ENCODE results near the gene BCAS1.
A peak's percentile ranks its signal among the peaks of the same experiment; 100 is the strongest.

Gene BCAS1

DNA sequence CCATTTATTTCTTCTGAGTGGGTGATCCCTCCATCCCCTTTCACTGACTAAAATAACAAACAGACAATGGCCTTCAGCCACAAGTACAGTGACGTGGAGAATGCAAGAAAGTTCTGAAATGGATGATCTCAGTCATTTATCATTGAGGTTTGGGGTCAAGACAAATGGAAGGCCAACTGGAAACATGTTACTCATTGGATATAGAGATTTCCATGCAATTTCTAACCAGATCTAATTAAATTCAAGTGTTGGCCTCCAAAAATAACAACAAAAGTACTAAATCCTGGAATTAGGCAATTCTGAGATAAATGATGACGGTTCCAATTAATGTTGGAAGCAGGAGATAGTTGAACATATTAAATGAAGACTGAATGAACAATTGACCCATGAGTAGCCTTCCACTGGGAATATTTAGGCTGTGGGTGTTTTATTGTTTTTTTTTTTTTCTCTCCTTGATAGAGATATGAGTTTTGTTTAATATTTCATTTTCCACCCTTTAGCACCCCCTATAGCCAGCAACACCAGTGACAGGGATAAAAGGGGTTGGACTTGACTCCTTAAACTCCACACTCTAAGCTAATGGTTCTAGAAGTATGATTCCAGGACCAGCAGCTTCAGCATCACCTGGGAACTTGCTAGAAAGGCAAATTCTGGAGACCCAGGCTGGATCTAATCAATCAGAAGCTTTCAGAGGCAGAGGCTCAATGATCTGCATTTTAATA, 112.8 kb downstream of the BCAS1 start:
- DNase-seq, result no peak

DNA sequence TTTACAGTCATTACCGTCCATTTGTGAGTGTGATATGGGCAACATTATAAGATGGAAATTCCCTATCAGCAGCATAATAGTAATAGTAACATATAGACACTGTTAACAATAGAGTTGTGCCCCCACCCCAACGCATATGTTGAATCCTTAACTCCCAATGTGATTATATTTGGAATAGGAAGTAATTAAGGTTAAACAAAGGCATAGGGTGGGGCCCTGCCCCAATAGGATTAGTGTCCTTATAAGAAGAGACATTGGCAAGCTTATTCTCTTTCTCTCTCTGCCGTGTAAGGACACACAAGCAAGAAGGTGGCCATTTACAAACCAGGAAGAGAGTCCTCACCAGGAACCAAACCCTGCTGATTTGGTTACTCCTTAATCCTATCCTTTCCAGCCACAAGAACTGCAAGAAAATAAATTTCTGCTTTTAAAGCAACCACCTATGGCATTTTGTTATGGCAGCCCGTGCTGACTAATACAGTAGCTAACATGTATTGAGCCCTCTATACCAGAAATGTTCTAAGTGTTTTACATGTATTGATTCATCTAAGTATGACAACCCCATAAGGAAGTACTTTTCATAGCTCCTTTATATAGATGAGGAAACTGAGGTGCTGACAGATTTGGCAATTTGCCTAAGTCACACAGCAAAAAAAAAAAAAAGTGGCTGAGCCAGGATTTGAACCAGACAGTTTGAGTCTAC, 114.2 kb downstream of the BCAS1 start:
- DNase-seq, result peak; percentile 39

DNA sequence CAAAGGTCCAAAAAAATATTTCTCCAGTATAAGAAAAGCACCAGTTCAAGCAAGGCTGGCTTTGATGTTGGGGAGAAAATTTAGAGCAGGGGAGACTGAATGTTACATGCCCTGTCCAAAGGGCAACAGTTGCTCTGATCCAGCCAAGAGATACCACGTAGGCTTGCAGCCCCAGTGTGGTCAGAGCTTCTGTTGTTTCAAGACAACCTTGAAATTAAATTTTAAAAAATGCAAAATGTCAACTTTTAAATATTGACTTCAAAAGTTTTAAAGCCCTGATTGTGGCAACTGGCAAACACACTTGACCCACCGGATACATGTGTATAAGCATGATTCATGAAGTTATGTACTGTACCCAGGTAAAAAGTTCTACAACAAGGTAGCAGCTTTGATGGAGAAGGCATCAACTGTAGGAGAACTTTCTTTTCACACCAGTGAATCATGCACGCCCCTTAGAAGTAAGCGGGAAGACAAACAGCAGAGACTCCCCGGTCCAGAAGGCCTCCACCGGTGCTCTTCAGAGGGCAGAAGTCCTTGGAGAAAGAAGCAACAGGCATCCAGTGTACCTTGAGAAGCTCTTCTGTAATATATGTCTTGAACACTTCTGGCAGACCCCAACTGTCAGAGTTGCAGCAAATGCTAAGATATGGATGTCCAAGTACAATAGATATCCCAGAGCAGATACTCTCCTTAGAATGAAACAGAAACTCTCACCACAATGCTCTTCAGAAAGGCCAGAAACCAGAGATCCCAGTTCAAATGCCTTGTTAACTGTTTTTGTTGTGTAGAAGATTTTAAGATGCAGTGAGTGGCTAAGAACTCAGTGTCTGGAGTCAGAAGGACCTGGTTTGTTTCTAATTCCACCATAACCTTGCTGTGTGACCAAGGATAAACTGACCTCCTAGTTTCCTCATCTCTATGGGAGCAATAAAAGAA, 115.4 kb downstream of the BCAS1 start:
- DNase-seq, result no peak

DNA sequence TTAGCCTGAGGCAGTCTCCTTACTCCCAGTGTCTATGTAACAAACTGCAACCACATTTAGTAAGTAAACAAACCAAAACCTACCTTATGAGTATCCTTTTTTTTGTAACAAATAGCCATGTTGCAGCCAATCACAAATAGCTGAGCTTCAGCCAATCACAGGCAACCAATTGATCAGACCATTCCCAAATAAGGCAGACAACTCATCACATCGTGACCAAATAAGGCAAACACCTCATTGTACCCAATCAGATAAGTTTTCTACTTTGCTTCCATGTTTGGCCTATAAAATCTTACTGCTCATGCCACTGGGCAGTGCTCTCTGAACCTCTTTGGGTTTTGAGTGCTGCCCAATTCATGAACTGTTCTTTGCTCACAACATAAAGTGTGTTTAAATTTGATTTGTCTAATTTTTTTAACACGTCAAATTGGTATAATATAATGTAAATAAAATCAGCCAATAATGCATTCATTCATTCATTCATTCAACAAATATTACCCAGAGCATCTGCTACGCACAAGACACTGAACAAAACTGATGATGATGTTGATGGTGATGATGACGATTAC, 117.8 kb downstream of the BCAS1 start:
- no peak for DNase-seq

DNA sequence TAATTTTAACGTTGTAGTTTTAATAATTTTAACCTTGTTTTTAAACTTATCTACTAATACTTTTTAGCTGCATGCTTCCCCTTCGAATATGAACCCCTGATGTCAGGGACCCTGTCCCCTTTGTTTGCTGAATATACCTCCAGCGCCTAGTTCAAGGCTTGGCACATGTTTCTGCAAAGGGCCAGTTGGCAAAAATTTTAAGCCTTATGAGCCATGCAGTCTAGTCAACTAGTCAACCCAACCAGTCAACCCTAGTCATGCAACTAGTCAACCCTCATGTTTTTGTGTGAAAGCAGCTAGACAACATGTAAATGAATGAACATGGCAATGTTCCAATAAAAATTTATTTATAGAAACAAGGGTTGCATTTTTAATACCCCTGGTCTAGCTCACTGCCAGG, 119.8 kb downstream of the BCAS1 start:
- DNase-seq, result no peak

DNA sequence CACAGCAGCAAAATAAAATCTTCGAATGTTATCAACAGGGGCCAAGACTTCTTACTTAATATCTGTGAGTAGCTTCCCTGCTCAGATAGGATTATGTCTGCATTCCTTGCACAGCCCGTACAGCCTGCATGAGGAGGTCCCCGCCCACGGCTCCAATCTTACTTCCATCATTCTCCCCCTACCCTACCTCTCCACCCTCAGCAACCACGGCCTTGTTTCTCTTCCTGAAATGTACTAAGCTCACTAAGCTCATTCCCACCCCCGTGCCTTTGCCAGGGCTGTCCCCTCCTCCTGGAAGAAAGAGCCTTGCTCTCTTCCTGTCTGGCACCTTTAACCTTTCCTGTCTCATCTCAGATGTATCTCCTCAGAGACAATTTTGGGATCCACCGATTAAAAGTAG, 120.4 kb downstream of the BCAS1 start:
- peak; percentile 63 for DNase-seq

DNA sequence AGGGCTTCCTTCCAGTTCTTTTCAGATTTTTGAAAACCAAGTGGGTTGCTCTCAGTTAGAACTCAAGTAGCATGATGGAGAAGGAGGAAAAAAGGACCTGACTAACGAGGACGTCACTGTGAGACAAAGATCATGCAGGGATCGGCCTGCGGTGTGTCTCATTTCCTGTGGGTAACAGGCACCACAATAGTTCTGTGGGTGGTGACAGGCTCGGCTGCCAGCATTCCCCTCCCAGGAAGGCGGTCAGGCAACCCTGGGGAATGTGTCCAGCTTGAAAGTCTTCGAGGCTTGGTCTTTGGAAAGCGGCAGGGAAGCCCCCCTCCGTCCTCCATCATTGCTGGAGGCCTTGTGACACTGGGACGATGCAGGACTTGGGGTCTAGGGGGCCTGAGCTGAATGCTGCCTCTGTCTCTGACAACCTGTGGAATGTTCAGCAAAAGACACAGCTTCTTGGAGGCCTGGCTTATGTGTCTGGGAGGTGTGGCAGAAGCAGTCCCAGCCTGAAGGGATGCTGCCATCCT, 121.0 kb downstream of the BCAS1 start:
- peak; percentile 89 for DNase-seq

DNA sequence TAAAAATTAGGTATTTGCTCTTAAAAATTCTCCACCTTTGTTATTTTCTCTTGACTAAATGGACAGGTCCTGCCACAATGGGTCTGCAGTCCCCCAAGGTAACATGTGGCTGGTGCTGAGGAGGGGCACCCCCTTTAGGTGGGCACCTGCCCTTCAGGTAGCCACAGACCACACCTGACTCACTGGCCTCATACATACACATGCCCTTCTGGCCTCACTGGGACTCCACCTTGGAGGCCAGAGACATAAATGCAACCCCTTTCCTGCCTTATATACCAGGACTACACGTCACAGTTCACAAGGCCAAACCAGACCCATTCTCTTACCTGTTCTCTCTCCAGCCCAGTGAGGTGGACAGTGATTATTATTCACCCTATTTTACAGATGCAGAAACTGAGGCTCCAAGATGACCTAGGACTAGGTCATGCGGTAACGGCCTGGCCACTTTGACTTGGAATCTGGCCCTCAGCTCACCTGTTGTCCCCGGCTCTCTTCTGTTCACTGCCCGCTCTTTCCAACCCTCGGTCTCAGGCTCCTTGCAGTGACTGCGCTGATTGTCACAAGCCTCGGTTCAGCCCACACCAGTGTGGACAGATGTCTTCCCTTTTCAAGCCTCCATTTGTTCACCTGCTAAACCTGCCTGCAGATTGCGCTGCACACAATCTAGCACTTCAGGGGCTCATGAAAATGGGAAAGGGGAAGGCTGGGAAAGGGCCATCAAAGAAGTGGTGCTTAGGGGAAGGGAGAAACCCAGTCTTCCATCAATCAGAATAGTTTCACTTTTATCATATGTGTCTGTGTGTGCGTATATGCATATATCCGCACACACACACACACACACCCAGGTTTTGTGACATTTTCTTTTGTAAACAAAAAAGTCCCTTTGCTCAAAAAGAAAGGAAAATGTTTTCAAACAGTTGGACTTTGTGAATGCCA, 121.7 kb downstream of the BCAS1 start:
- no peak for DNase-seq

DNA sequence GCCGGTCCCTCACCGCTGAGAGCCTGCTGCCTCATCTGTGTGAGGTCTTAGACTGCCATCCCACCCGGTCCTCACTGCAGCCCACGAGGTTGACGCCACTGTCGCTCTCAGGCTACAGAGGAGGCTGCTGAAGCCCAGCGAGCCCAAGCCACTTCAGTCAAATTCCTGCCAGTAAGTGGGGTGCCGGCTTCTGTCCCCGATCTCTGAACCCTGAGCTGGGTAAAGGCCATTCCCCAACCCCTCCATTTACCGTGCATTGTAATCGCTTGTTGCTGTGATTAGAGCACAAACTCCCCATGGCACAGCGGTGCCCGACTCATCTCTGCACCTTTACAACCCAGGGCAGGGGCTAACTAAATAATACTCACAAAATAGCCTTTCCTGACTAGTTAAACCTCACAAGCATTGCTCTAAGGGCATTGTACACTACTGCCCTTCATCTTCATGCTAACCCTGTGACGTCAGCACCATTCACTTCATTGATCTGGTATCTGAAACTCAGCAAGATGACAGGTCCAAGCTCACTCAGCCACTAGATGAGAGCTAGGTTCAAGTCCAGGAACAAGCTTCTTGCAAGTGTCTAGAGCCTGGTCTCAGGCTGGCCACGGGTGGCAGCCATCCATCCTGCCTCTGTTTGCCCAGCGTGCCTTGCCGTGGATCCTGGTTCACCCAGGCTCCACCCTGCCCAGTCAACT, 122.7 kb downstream of the BCAS1 start:
- DNase-seq, result no peak

DNA sequence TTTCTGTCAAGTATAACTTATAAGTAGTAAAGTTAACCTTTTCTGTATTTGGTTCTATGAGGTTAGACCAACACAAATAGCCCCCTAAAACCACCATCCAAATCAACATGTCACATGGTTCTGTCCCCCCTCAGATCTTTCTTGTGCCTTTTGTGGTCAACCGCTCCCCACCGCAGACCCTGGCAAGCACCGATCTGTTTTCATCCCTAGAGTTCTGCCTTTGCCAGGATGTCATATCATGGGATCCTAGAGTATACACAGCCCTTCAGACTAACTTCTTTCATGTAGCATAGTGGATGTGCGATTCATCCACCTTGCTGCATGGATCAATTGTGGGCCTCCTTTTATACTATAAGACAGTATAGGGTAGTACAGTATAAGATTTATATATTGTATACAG, 124.3 kb downstream of the BCAS1 start:
- DNase-seq, result no peak

DNA sequence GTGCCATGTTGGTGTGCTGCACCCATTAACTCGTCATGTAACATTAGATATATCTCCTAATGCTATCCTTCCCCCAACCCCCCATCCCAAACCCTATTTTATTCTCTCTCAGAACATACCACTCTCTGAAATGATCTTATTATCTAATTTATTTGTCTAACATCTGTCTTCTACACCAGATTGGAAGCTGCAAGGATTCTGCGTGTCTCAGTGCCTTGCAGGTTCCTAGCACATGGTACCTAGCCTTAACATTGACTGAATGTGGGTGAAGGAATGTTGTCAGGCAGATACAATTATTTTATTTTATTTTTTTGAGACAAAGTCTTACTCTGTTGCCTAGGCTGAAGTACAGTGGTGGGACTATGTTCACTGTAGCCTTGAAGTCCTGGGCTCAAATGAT, 124.9 kb downstream of the BCAS1 start:
- no peak for DNase-seq

DNA sequence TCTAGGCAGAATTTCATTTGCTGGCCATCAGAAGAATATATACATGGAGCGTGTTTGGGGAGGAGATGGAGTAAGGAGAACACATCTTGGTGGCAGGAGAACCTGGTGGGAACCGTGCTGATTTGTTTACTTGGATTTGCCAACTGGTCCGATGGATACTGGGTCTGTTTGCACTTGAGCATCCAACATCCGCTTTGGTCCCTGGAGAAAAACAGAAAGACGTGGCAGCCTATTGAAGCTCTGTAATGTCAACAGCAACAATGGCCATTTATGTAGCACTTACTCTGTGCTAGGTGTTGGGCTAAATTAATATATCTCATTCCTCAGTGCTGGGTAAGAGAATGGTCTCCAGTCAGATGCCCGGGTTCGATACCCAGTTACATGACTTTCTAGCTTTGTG, 125.6 kb downstream of the BCAS1 start:
- no peak for DNase-seq

DNA sequence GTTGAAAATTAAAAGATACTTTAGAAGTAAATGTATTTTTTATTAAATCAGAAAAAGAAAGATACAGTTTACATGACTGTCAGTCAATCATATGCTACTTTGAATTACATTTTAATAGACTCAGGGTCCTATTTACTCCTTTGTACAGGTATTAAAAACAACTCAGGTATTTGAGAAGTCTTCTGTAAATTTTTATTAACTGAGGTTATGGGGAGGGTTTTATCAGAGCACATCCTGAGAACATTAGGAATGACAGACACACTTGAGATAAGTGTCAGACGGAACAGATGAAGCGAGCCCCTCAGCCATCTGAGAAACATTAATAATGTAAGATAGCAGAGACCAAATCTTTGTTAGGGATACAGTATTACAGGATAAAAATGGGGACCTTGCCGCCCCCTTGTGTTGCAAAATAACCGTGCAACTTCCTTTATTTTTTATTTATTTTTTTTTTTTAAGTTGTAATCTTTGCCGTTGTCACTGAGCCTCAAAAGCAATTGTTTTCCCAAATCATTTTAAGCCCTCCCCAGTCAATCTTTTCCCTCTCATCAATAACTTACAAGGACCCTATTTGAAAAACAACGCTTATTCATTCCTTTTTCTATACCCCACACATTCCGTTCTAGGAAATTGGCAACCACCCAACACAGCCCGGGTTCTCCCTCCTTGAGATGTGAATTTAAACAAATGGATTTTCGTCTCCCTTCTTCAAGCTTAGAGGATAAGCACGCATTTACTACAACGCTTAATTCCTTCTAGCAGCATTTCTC, 126.7 kb downstream of the BCAS1 start:
- DNase-seq, result no peak

DNA sequence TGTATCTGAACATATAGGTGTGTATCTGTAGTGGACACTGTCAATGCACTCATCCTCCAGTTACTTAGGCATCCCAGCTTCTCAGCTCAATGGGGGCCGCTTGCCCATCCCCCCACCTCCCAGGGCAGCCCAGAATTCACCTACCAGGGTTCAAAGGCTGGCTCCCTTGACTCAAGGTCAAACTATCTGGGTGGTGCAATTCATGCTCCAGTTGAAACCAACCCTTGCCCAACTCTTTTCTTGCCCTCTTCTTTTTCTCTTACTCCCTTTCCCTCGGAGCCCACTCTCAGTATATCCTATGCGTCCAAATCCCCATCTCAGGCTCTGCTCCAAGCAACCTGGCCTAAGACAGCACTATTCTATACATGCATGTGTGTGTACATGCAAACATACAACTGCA, 127.4 kb downstream of the BCAS1 start:
- DNase-seq, result no peak

DNA sequence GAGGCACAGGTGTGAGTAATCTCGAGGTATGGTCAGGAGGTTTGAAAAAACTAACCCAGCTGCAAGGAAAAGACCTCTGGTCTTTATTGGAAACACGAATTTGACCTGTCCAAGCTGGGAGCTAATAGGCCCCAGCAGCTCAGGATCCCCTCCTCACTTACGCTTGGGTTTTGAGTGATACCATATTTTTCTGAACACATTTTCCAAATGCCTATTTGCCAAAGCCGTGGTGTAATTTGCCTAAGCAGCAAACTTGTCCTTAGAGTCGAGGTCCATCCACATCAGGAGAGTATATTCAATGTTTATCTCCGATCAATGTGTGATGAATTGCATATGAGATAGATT, 128.0 kb downstream of the BCAS1 start:
- no peak for DNase-seq

DNA sequence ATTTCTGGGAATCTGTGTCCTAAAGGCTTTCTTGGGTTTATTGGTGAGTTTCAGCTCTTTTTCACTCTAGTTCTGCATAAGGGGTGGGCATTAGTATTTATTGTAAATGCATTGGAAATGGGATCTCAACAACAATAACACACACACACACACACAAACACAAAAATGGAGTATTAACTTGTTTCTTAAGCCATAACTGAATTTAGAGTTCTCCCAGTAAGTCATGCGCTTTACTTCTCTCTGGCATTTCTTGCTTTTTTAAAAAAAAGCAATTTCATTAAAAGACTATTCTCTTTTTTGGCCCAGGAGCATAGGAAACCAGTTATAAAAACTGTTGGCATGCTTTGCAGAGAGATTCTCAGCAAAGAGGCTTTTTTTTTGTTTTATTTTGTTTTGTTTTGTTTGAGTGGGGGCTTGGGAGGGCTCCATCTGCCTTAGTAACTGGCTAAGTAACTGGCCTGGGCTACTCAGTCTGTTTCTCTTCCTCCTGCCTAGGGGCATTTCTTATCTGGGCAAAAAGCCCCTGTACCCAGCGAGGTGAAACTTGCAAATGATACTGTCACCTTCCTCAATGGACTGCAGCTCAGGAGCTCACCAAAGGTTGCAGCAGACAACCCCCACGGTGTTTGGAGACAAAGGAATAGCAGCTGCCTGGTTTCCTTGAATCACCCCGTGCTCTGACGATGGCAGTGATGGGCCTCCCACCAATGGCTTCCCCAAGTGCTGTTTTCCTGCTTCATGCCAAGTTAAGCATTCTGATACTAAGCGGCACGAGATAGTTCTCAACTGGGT, 128.5 kb downstream of the BCAS1 start:
- DNase-seq, result no peak

DNA sequence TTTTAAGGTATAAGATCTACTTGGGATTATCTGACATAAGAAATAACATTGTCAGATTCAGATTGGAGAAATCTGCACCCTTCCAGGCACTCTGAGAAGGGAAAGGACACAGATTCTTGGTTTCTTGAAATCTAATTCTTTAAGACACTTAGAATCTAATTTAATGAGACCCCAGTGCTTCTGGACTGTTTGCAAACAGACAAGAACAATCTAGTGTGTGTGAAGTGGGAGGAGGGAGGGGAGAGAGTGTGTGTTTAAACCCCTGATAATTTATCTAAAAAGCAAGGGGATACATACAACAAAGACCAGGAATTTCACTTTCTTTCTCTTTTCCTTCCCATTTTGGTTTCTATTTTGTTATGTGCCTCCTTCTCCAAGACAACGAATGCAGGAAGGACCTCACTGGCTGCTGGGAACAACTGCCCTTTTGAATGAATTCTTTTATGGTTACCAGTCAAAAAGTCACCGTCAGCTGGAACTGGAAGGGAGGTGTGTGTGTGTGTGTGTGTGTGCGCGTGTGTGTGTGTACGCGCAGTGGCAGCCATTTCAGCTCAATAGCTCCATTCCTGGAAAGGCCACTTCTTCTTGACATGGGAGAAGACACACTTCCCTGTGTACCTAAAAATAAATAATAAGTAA, 129.4 kb downstream of the BCAS1 start:
- DNase-seq, result peak; percentile 77

DNA sequence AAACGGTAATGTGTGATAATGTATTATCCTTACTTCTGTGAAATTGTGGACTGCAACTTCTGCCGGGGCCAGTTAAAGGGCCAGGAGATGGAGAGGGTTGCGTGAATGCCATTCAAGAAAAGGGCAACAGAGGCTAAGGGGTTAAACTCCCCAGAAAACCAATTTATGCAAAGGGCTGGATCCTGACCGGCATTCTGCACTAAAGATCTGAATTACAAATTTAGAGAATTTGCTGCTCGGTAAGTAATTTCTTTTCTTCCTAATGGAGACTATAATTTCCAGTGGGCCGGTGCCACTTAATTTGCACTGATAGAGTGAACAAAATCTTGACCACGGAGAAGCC, 130.1 kb downstream of the BCAS1 start:
- DNase-seq, result no peak
